HG03103 (cell line): ENCODE results near the gene SEC14L1.

ENCODE experiments used
- ATAC-seq: cut with Tn5 transposase; IDR thresholded peaks from one replicate; pipeline ENCODE4 v1.9.1; 2021; ENCODE audit warnings: low read depth; ENCODE audit not compliant: unreplicated experiment

SEC14L1 gene

DNA sequence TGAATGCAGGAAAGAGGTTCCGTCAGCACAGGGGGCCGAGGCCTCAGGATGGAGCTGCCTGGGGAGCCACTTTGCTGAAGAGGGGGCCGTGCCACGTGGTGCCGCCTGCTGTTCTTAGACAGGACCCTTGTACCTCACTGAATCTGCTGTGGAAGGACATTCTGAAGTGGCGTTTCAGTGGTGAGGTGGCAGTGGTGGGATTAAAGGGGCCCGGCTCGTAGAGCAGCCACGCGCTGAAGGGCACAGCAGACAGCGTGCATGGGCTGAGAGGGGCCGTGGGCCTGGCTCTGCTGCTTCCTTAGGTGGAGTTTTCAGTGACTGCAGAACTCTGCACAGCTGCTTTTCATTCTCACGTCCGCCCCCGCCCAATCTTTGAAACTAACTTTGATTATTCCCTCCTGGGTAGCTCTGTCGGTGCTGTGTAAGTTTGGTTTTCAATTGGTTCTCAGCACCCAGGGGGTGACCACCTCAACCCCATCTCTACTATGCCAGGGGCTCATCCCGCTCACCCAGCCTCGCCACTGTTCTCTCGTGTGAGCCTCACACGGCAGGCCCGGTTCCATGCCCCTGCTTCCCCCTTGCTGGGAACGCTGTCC lies 70.3 kb downstream of the SEC14L1 start:
- ATAC-seq = no peak

DNA sequence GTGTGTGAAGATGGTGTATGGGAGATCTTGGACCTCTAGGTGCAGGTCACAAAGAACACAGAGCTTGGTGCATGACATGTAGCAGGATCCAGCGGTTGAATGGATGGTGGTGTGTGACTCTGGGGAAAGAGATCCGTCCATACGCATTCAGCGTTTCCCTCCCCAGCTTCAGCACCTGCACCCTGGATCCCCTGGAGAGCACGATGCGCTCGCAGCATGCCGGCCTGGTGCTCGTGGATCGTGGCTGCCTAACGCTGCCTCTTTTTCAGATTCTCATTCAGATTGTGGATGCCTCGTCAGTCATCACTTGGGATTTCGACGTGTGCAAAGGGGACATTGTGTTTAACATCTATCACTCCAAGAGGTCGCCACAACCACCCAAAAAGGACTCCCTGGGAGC lies 70.9 kb downstream of the SEC14L1 start:
- no peak for ATAC-seq

DNA sequence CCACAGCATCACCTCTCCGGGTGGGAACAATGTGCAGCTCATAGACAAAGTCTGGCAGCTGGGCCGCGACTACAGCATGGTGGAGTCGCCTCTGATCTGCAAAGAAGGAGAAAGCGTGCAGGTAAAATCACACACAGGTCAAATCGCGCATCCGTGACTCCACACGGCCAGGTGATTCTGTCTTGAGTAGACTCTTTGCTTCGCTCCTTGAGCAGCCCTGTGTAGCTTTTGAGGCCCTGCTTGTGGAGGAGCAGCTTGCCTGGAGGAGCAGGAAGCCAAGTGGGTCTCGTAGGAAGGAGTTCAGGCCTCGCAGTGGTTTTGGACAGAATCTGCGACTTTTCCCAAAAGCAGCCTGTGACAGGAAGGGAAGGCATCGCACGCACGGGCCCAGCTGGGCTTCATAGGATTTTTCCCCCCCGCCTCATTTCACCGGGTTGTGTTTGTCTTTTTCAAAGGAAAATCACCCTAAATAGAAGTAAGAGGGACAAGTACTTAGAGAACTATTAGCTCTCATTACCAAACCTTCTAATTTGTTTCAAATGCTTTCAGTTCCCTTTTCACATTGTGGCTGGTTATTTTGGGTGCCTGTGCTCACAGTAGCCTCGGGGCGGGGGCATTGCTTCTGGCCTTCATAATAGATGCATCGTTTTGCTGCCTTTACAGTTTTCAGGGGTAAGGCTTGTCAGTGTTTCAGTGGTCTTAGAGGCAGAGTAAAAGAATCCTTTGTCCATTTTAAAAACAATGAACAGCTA lies 71.5 kb downstream of the SEC14L1 start:
- peak; percentile 68 for ATAC-seq

DNA sequence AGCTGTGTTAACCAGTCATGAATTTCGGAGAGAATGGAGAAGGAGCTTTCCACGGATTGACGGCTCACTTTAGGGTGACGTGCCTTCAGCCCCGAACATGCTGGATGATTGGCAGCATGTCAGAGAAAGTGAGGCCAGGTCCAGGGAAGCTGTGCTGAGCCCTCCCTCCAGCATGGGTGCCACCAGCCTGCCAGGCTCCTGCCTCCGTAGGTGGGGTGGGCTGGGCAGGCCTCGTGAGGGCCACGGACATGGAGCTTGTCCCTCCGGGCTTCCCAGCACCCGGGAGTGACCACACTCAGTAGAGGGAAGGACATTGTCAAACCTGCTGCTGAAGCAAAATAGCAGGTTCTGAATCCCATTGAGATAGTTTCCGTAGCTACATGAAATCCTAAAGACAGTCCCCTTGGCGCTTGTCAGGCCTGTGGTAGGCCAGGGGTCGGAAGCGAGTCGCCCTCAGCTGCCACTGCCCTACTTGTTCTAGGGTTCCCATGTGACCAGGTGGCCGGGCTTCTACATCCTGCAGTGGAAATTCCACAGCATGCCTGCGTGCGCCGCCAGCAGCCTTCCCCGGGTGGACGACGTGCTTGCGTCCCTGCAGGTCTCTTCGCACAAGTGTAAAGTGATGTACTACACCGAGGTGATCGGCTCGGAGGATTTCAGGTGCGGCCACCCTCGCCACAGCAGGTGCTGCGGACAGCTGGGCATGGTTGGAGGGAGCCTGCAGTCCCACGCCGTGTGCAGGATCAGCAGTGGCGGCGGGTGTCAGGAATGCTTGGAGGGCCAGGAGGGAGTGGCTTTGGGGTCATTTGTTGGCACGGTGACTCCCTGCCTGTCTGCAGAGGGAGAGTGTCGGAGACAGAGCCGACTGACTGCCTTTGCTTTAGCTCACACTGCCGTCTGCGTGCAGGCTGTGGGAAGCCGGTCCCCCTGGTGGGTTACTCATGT lies 72.3 kb downstream of the SEC14L1 start:
- ATAC-seq = peak; percentile 15

DNA sequence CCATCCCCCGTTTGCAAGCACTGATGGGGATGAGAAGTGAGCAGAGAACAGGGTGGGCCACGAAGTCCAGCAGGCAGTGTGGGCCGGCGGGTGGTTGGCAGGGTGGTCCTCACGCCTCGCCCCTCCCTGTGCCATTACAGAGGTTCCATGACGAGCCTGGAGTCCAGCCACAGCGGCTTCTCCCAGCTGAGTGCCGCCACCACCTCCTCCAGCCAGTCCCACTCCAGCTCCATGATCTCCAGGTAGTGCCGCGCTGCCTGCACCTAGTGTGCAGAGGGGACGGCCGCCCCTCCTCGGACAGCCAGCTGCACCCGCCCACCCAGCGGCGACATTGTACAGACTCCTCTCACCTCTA lies 73.0 kb downstream of the SEC14L1 start:
- ATAC-seq = no peak

DNA sequence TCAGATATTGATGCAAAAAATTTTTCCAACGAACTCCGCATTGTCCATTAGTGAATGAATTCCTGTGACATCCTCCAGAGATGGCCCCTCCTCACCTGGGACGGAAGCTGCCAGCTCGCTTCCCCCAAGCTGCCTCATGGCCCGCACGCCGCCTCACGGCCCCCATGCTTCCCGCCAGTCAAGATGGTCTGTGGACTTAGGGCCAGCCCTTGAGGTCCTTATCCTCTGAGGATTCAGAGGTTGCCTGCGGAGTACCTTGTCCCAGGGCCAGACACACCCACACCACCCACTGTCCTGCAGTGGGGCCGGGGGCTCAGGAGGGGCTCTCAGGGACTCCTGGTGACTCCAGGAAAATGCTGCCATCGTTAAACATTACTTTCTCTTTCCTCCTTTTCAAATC lies 73.6 kb downstream of the SEC14L1 start:
- no peak for ATAC-seq

DNA sequence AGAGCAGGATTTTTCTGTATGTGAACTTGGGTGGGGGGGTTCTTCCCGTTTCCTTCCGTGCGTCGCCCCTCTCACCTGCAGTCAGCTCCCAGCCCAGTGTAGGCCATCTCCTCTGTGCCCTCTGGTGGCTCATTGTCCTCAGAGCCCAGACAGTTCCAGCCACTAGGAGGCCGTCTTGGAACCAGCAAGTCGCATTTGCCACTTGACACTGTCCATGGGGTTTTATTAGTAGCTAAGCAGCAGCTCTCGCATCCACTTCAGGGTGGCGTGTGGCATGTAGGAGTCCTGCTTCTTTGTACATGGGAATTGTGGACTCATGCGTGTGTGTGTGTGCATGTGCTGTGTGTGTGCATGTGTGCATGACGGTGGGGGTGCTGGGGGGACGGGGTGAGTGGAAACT lies 74.0 kb downstream of the SEC14L1 start:
- ATAC-seq = no peak

DNA sequence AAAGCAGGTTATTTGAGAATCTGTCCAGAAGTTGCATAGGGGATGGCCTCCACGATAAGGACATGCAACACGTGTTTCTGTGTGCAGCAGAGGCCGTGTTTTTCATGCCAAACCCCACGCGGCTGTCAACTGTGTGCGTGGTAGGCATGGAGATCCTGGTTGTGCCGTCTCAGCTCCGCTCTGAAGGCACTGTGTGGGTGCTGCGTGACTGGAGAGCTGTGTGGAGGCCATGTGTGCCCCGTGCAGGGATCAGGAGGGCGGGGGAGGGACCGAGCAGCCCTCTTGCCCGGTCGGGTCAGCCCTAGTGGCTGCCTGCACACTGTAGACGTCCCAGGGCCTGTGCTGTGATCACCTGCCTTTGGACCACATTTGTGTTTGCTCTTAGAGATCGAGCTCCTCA lies 74.5 kb downstream of the SEC14L1 start:
- no peak for ATAC-seq

DNA sequence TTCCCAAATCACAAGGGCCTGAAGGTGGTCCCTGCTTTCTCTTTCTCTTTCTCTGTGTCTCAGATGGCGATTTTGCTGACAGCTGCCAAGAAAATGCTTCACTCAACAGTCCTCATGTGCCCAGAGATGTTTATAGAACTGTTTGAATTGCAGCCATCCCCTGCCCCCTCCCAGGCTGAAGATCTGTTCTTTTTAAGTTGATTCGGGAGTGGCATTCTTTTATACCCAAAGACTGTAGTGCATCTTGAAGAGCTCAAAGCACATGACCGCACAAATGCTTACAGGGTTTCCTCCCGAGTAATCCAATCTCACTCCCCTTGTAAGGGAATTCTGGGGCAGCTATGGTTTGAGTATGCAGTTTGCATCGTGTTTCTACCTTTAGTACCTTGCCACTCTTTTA lies 75.7 kb downstream of the SEC14L1 start:
- no peak for ATAC-seq

DNA sequence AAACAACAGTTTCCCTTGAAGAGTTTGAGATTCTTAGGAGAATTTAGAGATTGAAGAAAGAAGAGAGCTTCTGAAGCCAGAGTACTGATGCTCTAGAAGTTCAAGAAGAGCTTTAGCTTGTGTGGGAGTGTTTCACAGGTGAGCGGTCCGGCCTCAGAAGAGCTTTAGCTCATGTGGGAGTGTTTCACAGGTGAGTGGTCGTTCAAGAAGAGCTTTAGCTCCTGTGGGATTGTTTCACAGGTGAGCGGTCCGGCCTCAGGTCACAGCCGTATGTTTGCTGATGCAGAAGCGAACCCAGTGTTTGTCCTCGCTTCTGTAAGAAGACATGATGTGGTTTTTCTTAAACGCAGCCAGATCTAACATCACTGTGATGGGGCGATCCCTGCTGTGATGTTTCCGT lies 76.4 kb downstream of the SEC14L1 start:
- ATAC-seq = no peak

DNA sequence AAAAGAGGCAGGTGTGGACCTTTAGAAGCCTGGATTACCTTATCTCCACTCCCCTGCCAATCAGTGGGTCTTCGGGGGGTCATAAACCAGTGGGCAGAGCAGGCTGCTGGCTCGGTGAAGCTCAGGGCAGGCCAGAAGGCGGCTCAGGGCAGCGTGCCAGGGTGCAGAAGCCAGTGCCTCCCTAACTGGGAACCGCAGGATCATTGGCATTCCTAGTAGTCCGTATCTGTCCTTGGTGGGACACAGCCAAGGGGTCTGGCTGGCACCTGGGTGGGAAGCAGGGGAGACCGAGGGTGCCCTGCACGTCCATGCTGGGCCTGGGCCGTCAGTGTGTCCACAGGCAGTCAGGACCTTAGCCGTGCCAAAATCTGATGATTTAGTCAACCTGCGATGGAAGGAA lies 76.8 kb downstream of the SEC14L1 start:
- ATAC-seq = no peak

DNA sequence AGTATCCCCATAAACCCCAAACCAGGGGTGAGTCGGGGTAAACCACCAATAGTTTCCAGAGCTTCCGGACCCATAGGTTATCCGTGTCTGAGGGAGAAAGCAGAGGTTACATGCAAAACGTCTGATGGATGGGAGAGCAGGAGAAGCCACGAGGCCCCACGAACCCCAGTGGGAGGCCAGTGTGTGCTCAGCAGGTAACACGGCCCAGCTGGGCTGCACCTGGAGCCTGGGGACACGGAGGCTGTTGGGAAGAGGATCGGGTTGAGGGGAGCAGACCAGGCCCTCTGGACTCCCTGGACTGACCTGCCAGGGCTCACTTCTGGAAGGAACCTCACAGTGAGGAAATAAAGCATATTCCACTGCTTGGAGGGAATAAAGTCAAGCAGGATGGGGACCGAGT lies 78.1 kb downstream of the SEC14L1 start:
- ATAC-seq = no peak

DNA sequence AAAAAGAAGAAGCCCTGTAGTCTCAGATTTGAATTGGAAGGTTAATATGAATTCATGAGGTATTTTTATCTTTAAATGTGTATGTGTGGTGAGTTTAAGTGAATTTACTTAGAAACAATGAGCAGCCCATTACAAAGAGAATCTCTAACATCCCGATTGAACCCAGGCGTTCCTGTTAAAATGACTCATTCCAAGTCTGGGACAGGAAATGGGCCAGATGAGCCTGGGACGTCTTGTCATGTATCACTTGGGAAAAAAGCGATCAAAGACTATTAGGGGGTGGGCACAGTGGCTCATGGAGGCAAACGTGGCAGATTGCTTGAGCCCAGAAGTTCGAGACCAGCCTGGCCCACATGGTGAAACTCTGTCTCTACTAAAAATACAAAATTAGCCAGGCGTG lies 81.6 kb downstream of the SEC14L1 start:
- no peak for ATAC-seq

DNA sequence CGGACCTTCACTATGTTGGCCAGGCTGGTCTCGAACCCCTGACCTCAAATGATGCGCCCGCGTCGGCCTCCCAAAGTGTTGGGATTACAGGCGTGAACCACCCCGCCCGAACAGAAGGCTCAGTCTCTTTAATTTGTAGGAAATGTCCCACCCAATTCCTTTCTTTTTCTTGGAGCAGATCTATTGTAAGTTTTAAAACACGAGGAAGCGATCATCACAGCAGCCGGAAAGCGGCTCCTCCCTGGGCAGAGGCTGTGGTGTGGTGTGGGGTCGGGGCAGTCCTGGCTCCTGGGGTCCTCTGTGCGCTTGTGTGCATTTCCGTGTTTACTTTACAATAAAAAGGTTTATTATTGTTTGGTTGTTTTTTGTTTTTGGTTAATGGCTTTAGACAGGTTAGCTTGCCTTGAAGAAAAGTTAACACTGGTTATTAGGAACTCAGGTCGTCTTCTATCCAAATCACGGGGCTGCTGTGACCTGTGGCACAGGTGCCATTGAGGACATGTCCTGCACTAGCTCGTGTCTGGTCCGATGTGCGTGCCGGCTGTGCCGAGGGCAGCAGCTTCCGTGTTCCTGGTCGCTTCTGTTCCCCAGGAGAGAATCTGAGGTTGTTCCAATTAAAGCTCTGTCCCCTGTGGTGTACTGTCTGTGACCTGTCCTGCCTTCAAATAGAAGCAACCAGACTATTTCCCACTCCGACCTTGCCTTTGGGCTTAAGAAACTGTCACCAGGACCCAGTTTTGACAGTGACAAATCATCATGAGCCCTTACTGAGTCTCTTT lies 83.1 kb downstream of the SEC14L1 start:
- ATAC-seq = no peak

DNA sequence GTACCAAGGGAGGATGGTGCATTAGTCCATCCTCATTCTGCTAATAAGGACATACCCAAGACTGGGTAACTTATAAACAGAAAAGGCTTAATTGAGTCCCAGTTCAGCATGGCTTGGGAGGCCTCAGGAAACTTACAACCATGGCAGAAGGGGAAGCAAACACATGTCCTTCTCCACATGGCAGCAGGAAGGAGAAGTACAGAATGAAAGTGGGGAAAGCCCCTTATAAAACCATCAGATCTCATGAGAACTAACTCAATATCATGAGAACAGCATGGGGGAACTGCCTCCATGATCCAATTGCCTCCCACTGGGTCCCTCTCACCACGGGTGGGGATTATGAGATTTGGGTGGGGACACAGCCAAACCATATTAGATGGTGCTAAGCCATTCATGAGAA lies 84.5 kb downstream of the SEC14L1 start:
- ATAC-seq = no peak

DNA sequence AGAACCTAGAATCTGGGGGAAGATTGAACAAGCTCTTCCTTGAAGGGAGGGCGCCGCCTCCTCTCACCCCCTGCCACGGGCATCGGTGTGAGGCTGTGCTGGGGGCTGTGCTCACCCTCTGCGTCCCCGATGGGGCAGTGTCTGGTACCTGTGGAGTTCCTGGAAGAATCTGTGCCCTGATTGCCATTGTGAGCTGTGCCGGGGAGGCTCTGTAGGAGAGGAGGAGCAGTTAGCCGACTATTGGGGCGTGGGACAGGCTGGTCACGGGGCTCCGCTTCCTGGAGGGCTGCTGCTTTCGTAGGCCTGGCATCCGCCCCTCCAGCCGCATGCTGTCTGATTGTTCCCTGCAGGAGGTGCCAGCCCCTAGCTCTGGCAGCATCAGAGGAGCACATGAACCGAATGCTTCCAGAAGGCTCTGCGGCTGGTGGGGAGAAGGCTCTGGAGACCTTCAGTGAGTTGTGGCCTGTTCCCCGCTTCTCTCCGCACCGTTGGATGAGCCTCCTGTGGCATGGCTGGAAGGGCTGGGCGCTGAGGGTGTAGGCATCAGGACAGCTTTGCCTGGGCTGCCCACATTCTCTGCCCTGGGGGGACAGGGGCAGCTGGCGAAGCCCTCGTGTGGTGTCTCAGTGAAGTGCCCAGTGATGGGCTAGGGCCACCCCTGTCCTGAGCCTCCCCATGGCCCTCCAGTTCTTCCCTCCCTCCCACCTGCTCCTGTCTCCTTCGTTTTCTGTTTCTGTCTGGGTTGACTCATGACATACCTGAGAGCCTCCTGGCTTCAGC lies 86.9 kb downstream of the SEC14L1 start:
- ATAC-seq = no peak

DNA sequence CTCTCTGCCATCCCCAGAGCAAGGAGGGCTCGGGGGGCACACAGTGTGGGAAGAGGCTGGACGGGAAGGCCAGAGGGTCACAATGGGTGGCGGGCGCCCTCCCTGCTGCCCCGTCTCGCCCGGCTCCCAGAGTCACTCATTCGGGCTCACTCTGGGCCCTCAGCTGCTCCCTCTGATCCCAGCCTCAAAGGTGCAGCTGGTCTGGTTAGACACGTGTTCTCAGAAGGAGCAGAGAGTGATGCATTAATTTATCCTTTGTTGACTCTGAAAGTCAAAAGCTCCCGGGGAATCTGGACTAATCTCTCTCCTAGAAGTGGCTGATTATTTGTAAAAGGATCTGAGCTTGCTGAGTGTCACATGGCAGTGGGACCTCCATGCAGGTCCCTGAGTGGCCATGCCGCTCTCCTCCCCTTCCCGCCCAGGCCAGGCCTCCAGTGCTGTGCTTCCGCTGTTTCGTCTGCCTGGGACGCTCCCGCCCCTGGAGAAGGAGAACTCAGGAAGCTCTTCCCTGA lies 87.5 kb downstream of the SEC14L1 start:
- ATAC-seq = no peak

DNA sequence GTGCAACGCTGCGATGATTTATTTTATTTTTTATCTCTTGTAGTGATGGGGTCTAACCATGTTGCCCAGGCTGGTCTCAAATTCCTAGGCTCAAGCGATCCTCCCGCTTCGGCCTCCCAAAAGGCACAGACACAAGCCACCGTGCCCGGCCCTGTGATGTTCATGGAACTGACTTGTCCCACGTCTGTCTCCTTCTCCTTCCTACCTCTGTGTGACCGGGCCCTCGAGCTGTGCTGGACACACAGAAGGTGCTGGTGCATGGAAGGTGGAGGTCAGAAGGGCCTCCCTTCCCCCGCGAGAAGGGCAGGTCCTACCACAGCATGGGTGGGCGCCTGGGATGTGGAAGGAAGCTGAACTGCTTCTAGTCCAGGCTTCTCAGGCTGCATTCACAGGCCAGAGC lies 88.0 kb downstream of the SEC14L1 start:
- no peak for ATAC-seq

DNA sequence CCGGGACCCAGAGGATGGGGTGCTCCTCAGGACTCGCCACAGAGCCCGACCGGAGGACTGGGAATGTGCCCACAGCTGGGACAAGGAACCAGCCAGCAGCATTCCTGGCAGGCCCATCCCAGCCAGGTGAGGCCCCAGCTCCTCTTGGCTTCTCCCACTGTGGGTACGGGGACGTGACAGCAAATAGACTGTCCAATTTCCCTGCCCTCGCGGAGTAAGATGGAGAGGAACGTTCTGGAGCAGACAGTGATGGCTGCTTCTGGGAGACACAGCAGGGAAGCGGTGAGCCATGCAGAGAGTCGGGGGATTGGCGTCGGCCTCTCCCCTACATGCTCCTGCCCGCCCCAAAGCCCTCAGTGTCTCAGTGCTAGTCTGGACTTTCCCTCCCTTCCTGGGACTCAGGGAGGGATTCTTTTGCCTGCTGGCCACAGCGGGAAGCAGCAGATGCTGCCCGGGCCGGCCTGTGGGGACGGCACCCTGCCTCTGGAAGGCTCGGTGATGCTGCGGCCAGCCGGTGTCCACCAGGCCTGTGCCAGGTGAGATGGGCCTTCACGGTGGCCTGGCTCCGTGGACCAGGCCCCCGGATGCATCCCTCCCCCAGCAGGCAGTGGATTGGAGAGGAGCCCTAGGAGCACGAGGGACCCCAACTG lies 89.1 kb downstream of the SEC14L1 start:
- ATAC-seq = no peak
